ENCODE data around the gene THBS3. TPM values are rescaled to one million over a fixed set of nuclear protein-coding genes. Genes with fewer than 3 reads are reported as not detected.

The THBS3 gene
- total and polyA plus RNA-seq, 2 of the 13 experiments (the other 11 are each of a cell fraction or from before 2014, with no cell fraction given) = 0.86 to 3.6 TPM

DNA sequence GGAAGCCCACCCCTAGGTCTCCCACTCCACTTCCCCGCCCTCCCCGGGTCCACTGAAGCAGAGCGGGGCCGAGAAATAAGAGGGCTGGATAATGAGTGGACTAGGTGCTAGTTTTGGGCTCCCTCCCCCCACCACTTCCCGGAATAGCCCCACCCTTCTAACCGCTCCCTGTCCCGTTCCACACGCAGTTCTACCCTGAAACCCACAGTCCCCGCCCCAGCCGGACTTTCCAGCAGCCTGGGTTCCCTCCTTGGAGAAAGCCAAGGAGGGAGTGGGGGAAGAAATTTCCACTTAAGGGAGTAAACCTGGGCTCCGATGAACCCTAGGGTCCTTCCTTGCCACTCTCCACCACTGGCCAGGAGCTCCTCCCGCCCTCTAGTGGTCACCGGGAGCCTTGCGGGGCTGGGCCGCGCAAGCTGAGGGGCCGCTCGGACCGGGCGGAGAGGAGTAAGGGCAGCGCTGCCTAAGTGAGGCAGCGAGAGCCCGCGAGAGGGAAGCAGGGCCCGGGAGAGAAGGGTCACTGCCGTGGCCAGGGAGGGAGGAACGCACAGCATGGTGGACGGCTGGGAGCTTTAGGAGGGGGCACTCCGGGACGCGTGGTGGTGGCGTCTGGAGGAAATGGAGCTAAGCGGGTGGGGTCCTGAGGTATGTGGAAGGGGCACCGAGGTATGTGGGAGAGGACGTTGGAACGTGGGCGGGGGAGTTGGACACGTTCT, 14.3 kb downstream of the THBS3 start (continued):
- TF ChIP-seq ZNF605 (CRISPR knock-in tag; IDR thresholded peaks at IDR 0.05) (peak; percentile 57; the same call in 1 of the 2 replicates), SALL1 (CRISPR knock-in tag; IDR thresholded peaks at IDR 0.05) (peak; percentile 33; the same call in 1 of the 2 replicates), ZNF331 (CRISPR knock-in tag; IDR thresholded peaks at IDR 0.05) (peak; percentile 51; the same call in 1 of the 2 replicates), BCL6 (CRISPR knock-in tag; IDR thresholded peaks at IDR 0.05) (0 out of 2 replicates have a peak, but pooled peaks have one; percentile 40), ZNF441 (CRISPR knock-in tag; IDR thresholded peaks at IDR 0.05; ENCODE audit: borderline replicate concordance) (peak; percentile 77; the same call in 1 of the 2 replicates), MAZ (IDR thresholded peaks at IDR 0.05; ENCODE audit: borderline replicate concordance, low read depth, low read length) (peak; percentile 68), MAZ (CRISPR knock-in tag; IDR thresholded peaks at IDR 0.05; ENCODE audit: low read depth) (peak; percentile 40; the same call in 1 of the 2 replicates), MEF2D (CRISPR knock-in tag; IDR thresholded peaks at IDR 0.05) (0 out of 2 replicates have a peak, but pooled peaks have one; percentile 37), ARNT2 (CRISPR knock-in tag; IDR thresholded peaks at IDR 0.05; ENCODE audit: low read depth) (0 out of 2 replicates have a peak, but pooled peaks have one; percentile 10), ZFX (CRISPR knock-in tag; IDR thresholded peaks at IDR 0.05; ENCODE audit: low read depth) (peak; percentile 48; the same call in 1 of the 2 replicates), KDM5B (CRISPR knock-in tag; IDR thresholded peaks at IDR 0.05; ENCODE audit: borderline replicate concordance) (no peak), ZNF563 (CRISPR knock-in tag; IDR thresholded peaks at IDR 0.05) (peak; percentile 44; the same call in 1 of the 2 replicates), CBX1 (IDR thresholded peaks at IDR 0.05; ENCODE audit: low read depth) (no peak), HOXA3 (CRISPR knock-in tag; IDR thresholded peaks at IDR 0.05) (peak; percentile 21; the same call in 1 of the 2 replicates)
- TF ChIP-seq, protein P1, sequence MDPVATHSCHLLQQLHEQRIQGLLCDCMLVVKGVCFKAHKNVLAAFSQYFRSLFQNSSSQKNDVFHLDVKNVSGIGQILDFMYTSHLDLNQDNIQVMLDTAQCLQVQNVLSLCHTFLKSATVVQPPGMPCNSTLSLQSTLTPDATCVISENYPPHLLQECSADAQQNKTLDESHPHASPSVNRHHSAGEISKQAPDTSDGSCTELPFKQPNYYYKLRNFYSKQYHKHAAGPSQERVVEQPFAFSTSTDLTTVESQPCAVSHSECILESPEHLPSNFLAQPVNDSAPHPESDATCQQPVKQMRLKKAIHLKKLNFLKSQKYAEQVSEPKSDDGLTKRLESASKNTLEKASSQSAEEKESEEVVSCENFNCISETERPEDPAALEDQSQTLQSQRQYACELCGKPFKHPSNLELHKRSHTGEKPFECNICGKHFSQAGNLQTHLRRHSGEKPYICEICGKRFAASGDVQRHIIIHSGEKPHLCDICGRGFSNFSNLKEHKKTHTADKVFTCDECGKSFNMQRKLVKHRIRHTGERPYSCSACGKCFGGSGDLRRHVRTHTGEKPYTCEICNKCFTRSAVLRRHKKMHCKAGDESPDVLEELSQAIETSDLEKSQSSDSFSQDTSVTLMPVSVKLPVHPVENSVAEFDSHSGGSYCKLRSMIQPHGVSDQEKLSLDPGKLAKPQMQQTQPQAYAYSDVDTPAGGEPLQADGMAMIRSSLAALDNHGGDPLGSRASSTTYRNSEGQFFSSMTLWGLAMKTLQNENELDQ (CRISPR knock-in tag; IDR thresholded peaks at IDR 0.05; ENCODE audit: borderline replicate concordance) = no peak
- TF ChIP-seq, protein P2, sequence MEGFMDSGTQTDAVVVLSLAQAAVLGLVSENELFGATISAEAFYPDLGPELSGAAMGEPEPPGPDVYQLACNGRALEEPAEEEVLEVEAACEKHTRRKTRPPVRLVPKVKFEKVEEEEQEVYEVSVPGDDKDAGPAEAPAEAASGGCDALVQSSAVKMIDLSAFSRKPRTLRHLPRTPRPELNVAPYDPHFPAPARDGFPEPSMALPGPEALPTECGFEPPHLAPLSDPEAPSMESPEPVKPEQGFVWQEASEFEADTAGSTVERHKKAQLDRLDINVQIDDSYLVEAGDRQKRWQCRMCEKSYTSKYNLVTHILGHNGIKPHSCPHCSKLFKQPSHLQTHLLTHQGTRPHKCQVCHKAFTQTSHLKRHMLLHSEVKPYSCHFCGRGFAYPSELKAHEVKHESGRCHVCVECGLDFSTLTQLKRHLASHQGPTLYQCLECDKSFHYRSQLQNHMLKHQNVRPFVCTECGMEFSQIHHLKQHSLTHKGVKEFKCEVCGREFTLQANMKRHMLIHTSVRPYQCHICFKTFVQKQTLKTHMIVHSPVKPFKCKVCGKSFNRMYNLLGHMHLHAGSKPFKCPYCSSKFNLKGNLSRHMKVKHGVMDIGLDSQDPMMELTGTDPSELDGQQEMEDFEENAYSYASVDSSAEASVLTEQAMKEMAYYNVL (CRISPR knock-in tag; IDR thresholded peaks at IDR 0.05; ENCODE audit: borderline replicate concordance) = peak; percentile 48; the same call in 1 of the 2 replicates
- TF ChIP-seq, protein P3, sequence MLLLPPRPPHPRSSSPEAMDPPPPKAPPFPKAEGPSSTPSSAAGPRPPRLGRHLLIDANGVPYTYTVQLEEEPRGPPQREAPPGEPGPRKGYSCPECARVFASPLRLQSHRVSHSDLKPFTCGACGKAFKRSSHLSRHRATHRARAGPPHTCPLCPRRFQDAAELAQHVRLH (CRISPR knock-in tag; IDR thresholded peaks at IDR 0.05; ENCODE audit: borderline replicate concordance, low read depth) = no peak
- TF ChIP-seq, protein P4, sequence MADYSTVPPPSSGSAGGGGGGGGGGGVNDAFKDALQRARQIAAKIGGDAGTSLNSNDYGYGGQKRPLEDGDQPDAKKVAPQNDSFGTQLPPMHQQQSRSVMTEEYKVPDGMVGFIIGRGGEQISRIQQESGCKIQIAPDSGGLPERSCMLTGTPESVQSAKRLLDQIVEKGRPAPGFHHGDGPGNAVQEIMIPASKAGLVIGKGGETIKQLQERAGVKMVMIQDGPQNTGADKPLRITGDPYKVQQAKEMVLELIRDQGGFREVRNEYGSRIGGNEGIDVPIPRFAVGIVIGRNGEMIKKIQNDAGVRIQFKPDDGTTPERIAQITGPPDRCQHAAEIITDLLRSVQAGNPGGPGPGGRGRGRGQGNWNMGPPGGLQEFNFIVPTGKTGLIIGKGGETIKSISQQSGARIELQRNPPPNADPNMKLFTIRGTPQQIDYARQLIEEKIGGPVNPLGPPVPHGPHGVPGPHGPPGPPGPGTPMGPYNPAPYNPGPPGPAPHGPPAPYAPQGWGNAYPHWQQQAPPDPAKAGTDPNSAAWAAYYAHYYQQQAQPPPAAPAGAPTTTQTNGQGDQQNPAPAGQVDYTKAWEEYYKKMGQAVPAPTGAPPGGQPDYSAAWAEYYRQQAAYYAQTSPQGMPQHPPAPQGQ (CRISPR knock-in tag; IDR thresholded peaks at IDR 0.05; ENCODE audit: borderline replicate concordance) = no peak
- TF ChIP-seq, protein P5, sequence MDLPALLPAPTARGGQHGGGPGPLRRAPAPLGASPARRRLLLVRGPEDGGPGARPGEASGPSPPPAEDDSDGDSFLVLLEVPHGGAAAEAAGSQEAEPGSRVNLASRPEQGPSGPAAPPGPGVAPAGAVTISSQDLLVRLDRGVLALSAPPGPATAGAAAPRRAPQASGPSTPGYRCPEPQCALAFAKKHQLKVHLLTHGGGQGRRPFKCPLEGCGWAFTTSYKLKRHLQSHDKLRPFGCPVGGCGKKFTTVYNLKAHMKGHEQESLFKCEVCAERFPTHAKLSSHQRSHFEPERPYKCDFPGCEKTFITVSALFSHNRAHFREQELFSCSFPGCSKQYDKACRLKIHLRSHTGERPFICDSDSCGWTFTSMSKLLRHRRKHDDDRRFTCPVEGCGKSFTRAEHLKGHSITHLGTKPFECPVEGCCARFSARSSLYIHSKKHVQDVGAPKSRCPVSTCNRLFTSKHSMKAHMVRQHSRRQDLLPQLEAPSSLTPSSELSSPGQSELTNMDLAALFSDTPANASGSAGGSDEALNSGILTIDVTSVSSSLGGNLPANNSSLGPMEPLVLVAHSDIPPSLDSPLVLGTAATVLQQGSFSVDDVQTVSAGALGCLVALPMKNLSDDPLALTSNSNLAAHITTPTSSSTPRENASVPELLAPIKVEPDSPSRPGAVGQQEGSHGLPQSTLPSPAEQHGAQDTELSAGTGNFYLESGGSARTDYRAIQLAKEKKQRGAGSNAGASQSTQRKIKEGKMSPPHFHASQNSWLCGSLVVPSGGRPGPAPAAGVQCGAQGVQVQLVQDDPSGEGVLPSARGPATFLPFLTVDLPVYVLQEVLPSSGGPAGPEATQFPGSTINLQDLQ (CRISPR knock-in tag; IDR thresholded peaks at IDR 0.05) = no peak
